Caki2 (cell line): ENCODE results near the gene ACER3. TPM values are rescaled to one million over a fixed set of nuclear protein-coding genes. Genes with fewer than 3 reads are reported as not detected.

Source experiments
- DNase-seq: peaks from one replicate; pipeline ENCODE4 v3.0.0-alpha.2; 2015; ENCODE audit warnings: low read depth
- in situ Hi-C: cut with HindIII; loops from 2 replicates; pipeline ENCODE4 v1.10.0; 2016; ENCODE audit warnings: low sequenced_read_pairs, low pct_unique_long_range_greater_than_20kb, mixed read lengths
- total RNA-seq: library from RNA; depleted of rRNA; stranded (reverse); fragments of >200 nt; shearing (Covaris generic); gene quantifications from 2 replicates; pipeline ENCODE4 v1.2.3, GENCODE V29; 2014; ENCODE audit warnings: low replicate concordance; rRNA removed

The ACER3 gene
- total RNA-seq, 1 experiment from 2014 or later, result 5.7 TPM

DNA sequence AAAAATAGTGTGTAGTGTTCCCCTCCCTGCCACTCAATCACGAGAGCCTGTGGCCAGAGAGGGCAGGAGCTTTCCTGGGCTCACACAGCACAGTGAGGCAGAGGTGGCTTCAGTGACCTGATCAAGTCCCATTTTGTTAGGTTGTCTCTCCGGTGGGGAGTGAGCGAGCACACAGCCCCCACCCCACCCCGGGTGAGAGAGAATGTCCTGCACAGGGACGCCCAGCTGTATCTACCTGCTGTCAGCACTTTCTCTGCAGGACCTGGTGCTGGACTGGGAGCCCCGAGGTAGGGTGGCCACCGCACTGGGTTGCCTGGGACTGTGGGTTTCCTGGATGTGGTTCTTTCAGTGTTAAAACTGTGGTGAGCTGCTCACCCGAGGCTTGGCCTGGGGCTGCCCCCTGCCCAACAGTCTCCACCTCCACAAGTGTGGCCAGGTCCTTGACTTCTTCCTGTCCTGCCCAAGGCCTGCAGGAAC is 212.2 kb downstream of the ACER3 start:
- no peak for DNase-seq
- in situ Hi-C loops, result no loop called here

GRCh38 chr11:77073328-77074001 is 212.7 kb downstream of the ACER3 start:
- in situ Hi-C loops, result no loop called here
- peak; percentile 62 for DNase-seq

DNA sequence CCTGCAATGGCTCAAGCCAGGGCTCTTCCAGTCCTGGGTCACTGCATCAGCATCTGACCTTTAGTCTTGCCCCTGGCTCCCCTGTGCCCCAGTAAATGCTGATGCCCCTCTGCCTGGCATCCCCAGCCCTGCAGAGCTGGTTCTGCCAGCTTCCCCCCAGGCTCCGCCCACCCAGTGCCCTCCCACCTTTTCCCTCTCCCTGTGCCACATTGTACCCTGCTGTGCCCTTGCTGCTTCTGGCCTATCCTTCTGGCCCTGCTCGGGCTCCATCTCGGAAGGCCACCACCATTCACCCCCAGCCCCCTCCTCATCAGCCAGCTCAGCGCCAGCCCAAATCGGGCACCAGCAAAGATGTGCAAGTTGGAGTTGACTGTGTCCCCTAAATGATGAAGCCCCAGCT is 213.5 kb downstream of the ACER3 start:
- no peak for DNase-seq
- in situ Hi-C loops, result no loop called here

DNA sequence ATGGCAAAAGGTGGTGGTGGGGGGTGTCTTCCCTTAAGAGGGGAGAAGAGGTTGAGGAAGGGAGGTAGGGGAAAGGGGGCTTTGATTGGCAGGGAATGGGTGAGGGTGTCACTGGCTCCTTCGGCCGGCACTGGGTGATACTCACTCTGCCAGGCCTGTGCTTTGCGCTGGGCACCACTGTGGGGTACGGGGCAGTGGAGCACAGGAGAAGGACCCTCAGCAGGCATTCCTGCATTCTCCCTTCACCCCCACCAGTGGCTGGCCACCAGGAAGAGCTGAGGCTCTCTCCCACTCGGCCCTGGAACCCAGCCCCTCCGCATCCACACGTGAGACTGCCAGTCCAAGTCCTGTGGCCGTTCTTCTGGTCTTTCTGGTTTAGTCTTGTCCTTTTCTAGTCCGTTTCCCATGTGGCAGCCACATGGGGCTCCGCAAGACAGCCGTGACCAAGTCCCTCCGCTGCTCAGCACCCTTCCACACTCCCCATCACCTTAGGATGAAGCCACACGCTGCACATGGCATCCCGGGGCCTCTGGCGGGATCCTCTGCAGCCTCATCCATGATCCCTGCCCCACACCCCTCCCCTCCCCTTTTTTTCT is 214.0 kb downstream of the ACER3 start:
- in situ Hi-C loops, result no loop called here
- no peak for DNase-seq

DNA sequence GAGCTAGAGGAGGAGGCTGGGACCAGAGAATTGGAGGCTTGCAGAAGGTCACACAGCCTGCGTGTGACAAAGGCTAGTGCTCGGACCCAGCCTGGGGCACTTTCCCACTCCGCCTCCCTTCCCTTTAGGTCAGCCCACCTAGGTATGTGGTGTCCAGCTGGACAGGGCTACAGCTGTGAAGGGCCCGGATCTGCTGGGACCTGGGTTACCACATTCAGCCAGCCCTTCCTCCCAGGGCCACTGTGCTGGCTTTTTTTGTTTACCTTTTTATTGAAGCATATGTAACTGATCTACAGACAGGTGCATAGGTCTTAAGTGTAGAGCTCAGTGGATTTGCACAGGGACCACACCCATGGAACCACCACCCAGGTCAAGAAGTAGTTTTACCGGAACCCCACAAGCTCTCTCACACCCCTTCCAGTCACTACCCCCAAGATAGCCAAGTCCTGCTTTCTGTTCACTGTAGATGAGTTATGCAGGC is 214.7 kb downstream of the ACER3 start:
- no peak for DNase-seq
- in situ Hi-C loops, result no loop called here

Other genes starting within 250 kb of the ACER3 start
- gene LRRC32, start 190.2 kb upstream of the ACER3 start, total RNA-seq, result 0.46 and 1.3 TPM in 2 replicates
- gene TSKU, start 77.6 kb upstream of the ACER3 start, total RNA-seq, result 48.6 and 48.9 TPM in 2 replicates
- gene B3GNT6, start 173.5 kb downstream of the ACER3 start, total RNA-seq, result not detected in 2 replicates
- 0.68 and 5.3 TPM in 2 replicates for gene CAPN5, start 206.1 kb downstream of the ACER3 start, total RNA-seq
- not detected in 2 replicates for gene OMP, start 241.9 kb downstream of the ACER3 start, total RNA-seq